ENCODE data around the gene FBRSL1. TPM values are rescaled to one million over a fixed set of nuclear protein-coding genes. Genes with fewer than 3 reads are reported as not detected.

FBRSL1 gene
- total RNA-seq, 1 experiment from 2014 or later = 96.1 TPM

DNA sequence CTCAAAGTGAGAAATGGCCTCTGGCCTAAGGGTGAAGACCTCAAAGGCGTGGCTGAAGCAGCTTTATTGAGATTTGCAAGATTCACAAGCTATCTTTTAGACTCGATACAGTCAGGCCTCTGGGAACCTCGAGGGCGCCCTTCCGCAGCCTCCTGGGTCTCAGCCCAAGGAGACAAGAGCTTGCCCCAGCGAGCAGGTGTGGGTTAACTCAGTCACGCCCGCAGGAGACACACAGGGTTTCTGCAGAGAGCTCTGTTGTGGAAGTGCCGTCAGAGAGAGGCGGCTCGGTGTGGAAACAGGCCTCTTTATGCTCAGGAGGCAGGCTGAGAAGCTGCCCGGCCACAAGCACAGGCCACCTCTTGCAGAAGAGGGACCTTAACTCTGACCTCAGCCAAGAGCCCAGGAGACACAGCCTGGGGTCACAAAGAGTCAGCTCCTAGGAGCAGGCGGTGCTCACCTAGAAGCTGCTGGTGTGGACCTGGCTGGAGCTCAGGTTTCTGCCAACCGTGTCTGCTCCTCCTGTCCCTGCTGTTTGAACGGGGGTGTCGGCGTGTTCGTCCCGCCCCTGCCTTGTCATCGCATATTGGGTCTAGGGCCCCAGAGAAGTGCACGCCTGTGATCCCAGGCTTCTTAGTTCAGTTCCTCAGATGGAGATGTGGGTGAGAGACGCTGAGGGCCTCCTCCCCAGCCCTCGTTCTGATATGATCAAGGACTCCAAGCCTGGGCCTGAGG, 42.1 kb upstream of the FBRSL1 start:
- DNase-seq = no peak
- TF ChIP-seq, protein P1, sequence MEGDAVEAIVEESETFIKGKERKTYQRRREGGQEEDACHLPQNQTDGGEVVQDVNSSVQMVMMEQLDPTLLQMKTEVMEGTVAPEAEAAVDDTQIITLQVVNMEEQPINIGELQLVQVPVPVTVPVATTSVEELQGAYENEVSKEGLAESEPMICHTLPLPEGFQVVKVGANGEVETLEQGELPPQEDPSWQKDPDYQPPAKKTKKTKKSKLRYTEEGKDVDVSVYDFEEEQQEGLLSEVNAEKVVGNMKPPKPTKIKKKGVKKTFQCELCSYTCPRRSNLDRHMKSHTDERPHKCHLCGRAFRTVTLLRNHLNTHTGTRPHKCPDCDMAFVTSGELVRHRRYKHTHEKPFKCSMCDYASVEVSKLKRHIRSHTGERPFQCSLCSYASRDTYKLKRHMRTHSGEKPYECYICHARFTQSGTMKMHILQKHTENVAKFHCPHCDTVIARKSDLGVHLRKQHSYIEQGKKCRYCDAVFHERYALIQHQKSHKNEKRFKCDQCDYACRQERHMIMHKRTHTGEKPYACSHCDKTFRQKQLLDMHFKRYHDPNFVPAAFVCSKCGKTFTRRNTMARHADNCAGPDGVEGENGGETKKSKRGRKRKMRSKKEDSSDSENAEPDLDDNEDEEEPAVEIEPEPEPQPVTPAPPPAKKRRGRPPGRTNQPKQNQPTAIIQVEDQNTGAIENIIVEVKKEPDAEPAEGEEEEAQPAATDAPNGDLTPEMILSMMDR (IDR thresholded peaks at IDR 0.05; ENCODE audit: insufficient read depth in 1 of 2, low read depth in 1 of 2, low read length in 1 of 2, severe bottlenecking in 1 of 2, unreplicated experiment in 1 of 2) = no peak
- Histone ChIP-seq H3K27me3 (replicated peaks; ENCODE audit: control insufficient read depth, insufficient read depth, low read length) (no peaks in the 10 kb centered on the region), H3K4me1 (no peaks in the 10 kb centered on the region), H3K9me3 (no peaks in the 10 kb centered on the region), H3K36me3 (ENCODE audit: control insufficient read depth, insufficient read depth, low read length) (no peaks in the 10 kb centered on the region), H3K4me3 (ENCODE audit: low read depth, low read length) (no peak overlapping the region)
- no peak overlapping the region for H3K27ac Mint-ChIP-seq (ENCODE audit: unreplicated experiment)
- no peak overlapping the region for H3K4me3 Mint-ChIP-seq (ENCODE audit: unreplicated experiment)
- peaks cover 9% of the 10 kb centered on the region for H3K4me1 Mint-ChIP-seq (ENCODE audit: low read depth, unreplicated experiment)
- no TSS peak for BruUV-seq (replicated peaks)
- H3K36me3 Mint-ChIP-seq (ENCODE audit: insufficient read depth, unreplicated experiment) = peaks cover 11% of the 10 kb centered on the region
- intact Hi-C loops (cut with micrococcal nuclease; ENCODE audit: unreplicated experiment) = no loop called here
- ChIA-PET POLR2A (no interaction called here), CTCF (interaction anchor here (1.4 kb wide), 1 partner anchor 34 kb away, joined by 4 read pairs; no protein-coding TSS in a partner anchor)
- no peaks in the 10 kb centered on the region for H3K9me3 Mint-ChIP-seq (ENCODE audit: unreplicated experiment)
- H3K27me3 Mint-ChIP-seq (ENCODE audit: insufficient read depth, unreplicated experiment) = no peaks in the 10 kb centered on the region

DNA sequence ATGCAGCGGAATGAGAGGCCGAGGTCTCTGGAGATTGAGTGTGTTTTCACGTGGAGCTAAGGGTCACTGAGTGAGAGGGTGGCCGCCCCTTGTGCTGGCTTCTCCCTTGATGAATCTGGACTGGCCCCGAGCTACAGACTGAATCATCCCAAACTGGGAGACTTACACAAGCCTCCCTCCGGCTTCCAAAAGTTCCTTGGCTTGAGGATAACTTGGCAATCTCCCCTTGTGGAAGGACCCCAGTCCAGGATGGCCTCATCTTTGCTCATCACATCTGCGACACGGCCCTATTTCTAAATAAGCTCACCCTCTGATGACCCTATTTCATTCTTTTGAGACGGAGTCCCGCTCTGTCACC, 41.5 kb upstream of the FBRSL1 start:
- H3K4me1 Mint-ChIP-seq (ENCODE audit: low read depth, unreplicated experiment) = peaks cover 9% of the 10 kb centered on the region
- H3K27ac Mint-ChIP-seq (ENCODE audit: unreplicated experiment) = no peak overlapping the region
- no TSS peak for BruUV-seq (replicated peaks)
- Histone ChIP-seq H3K36me3 (ENCODE audit: control insufficient read depth, insufficient read depth, low read length) (no peaks in the 10 kb centered on the region), H3K9me3 (no peaks in the 10 kb centered on the region), H3K4me3 (ENCODE audit: low read depth, low read length) (no peak overlapping the region), H3K4me1 (no peaks in the 10 kb centered on the region), H3K27me3 (replicated peaks; ENCODE audit: control insufficient read depth, insufficient read depth, low read length) (no peaks in the 10 kb centered on the region)
- H3K27me3 Mint-ChIP-seq (ENCODE audit: insufficient read depth, unreplicated experiment) = no peaks in the 10 kb centered on the region
- no peak overlapping the region for H3K4me3 Mint-ChIP-seq (ENCODE audit: unreplicated experiment)
- intact Hi-C loops (cut with micrococcal nuclease; ENCODE audit: unreplicated experiment) = no loop called here
- H3K36me3 Mint-ChIP-seq (ENCODE audit: insufficient read depth, unreplicated experiment) = peaks cover 11% of the 10 kb centered on the region
- POLR2A ChIA-PET = no interaction called here
- no peaks in the 10 kb centered on the region for H3K9me3 Mint-ChIP-seq (ENCODE audit: unreplicated experiment)
- CTCF ChIA-PET = interaction anchor here (1.4 kb wide), 1 partner anchor 34 kb away, joined by 4 read pairs; no protein-coding TSS in a partner anchor
- TF ChIP-seq, protein P1 (IDR thresholded peaks at IDR 0.05; ENCODE audit: insufficient read depth in 1 of 2, low read depth in 1 of 2, low read length in 1 of 2, severe bottlenecking in 1 of 2, unreplicated experiment in 1 of 2) = no peak
- DNase-seq = no peak

DNA sequence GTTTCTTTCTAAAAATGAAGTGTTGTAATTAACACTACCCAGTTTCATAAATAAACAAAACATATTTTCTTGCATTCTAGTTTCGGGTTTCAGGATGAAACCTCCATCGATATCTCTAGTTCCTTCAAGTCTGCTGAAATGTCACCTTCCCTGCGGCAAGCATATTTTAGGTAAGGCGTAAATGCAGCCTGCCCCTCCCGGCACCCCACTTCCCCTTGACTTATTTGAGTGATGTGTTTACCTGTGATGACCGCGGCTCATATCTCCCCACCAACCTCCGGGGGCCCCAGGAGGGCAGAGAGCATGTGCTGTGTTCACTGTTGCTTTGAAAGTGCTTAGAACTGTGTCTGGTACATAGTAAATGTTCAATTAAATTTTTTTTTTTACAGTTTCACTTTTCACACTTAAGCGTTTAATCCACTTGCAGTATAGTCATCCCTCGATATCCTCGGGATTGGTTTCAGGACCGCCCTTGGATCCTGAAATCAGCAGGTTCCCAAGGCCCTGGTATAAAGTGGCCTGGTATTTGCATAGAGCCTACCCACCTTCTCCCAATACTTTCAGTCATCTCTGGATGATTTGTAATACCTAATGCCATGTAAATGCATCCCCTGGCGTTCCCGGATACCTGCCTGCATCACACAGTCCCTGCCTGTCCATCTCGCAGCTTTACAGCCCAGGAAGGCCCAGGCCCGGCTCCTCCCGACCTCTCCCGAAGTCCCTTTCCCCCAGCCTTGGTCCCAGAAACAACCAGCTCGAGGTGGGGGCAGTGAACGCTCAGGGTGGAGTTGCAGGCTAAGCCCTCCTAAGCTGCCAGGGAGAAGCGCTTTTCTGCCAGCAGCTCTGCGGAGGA, 40.2 kb upstream of the FBRSL1 start:
- Mint-ChIP-seq H3K36me3 (ENCODE audit: insufficient read depth, unreplicated experiment) (peaks cover 11% of the 10 kb centered on the region), H3K4me3 (ENCODE audit: unreplicated experiment) (no peak overlapping the region), H3K4me1 (ENCODE audit: low read depth, unreplicated experiment) (peaks cover 9% of the 10 kb centered on the region), H3K27me3 (ENCODE audit: insufficient read depth, unreplicated experiment) (no peaks in the 10 kb centered on the region), H3K27ac (ENCODE audit: unreplicated experiment) (no peak overlapping the region), H3K9me3 (ENCODE audit: unreplicated experiment) (no peaks in the 10 kb centered on the region)
- ChIA-PET CTCF (no interaction called here), POLR2A (no interaction called here)
- Histone ChIP-seq H3K9me3 (no peaks in the 10 kb centered on the region), H3K36me3 (ENCODE audit: control insufficient read depth, insufficient read depth, low read length) (no peaks in the 10 kb centered on the region), H3K4me3 (ENCODE audit: low read depth, low read length) (no peak overlapping the region), H3K4me1 (no peaks in the 10 kb centered on the region), H3K27me3 (replicated peaks; ENCODE audit: control insufficient read depth, insufficient read depth, low read length) (no peaks in the 10 kb centered on the region)
- TF ChIP-seq, protein P1 (IDR thresholded peaks at IDR 0.05; ENCODE audit: insufficient read depth in 1 of 2, low read depth in 1 of 2, low read length in 1 of 2, severe bottlenecking in 1 of 2, unreplicated experiment in 1 of 2) = no peak
- no TSS peak for BruUV-seq (replicated peaks)
- intact Hi-C loops (cut with micrococcal nuclease; ENCODE audit: unreplicated experiment) = no loop called here
- DNase-seq = no peak

Measured in Caco-2 (cell line).